KOPT-K1 (cell line): ENCODE results near the gene MTRF1.

Experiments
- H3K27ac ChIP-seq: fragments of 200-600 bp; sonication (generic); 2 replicates; pipeline ENCODE4 v1.5.1; 2016; ENCODE audit warnings: antibody characterized with exemption, mild to moderate bottlenecking, low read depth, low read length; ENCODE audit not compliant: poor library complexity, severe bottlenecking
- H3K36me3 ChIP-seq: fragments of 200-600 bp; sonication (generic); 2 replicates; pipeline ENCODE4 v1.5.1; 2017; ENCODE audit warnings: antibody characterized with exemption, mild to moderate bottlenecking, low read length, moderate library complexity; ENCODE audit not compliant: insufficient read depth
- H3K9me3 ChIP-seq: fragments of 200-600 bp; sonication (generic); 2 replicates; pipeline ENCODE4 v1.5.1; 2017; ENCODE audit warnings: antibody characterized with exemption, low read length, mild to moderate bottlenecking; ENCODE audit not compliant: insufficient read depth, poor library complexity, severe bottlenecking

MTRF1 gene

DNA sequence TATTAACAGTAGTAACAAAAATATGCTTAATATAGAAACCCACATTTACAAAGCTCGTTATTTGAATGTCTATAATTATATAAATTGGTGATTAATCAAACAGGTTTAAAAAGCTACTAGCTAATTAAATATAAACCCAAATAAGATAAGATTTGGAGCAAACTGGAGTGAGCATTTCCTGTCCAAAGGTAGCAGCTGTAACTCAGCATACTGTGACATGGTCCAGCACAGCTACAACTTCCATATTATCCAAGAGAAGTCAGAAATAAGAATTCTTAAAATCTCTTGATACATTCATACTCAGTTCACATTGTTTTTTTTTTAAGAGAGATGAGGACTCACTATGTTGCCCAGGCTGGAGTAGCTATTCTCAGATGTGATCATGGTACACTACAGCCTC, 8.5 kb downstream of the MTRF1 start:
- Histone ChIP-seq H3K36me3 (peaks cover 94% of the 10 kb centered on the region), H3K9me3 (no peaks in the 10 kb centered on the region), H3K27ac (no peak overlapping the region)

- Histone ChIP-seq H3K9me3 (no peaks in the 10 kb centered on the region), H3K27ac (no peak overlapping the region), H3K36me3 (peaks cover 80% of the 10 kb centered on the region)
These were observed 12.4 kb downstream of the MTRF1 start for GRCh38 chr13:41250993-41251392.

DNA sequence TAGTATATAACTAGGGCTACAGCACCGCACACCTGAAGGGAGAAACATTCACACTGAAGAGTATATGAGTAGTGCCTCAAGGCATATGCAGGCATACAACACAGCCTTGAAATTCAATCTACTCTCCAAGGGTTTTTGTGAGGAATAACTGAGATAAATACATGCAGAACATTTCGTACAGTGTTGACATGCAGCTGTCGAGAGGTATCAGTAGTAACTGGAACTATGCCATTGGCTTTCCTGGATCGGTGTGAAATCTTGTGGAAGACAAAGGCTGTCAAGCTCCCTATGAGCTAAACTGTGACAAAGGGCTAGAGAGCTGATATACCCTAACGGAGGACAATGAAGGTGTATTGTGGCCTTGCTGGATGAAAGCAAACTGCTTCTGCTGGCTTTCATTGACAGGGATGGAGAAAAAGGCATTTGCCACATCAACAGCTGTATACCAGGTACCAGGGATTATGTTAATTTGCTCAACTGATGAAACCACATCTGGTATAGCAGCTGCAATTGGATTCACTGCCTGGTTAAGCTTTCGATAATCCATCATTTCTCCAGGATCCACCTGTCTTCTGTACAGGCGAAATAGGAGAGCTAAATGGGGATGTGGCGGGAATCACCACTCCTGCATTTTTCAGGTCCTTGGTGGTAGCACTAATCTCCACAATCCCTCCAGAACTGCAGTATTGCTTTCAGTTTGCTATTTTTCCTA, 16.3 kb downstream of the MTRF1 start:
- H3K36me3 ChIP-seq = peaks cover 45% of the 10 kb centered on the region
- no peaks in the 10 kb centered on the region for H3K9me3 ChIP-seq
- no peak overlapping the region for H3K27ac ChIP-seq

GRCh38 chr13:41244556-41244955, 18.8 kb downstream of the MTRF1 start:
- H3K27ac ChIP-seq = no peak overlapping the region
- H3K36me3 ChIP-seq = peaks cover 34% of the 10 kb centered on the region
- H3K9me3 ChIP-seq = no peaks in the 10 kb centered on the region

GRCh38 chr13:41241626-41242025, 21.8 kb downstream of the MTRF1 start:
- H3K9me3 ChIP-seq = no peaks in the 10 kb centered on the region
- H3K36me3 ChIP-seq = peaks cover 33% of the 10 kb centered on the region
- no peak overlapping the region for H3K27ac ChIP-seq

- H3K9me3 ChIP-seq = no peaks in the 10 kb centered on the region
- H3K36me3 ChIP-seq = peaks cover 47% of the 10 kb centered on the region
- H3K27ac ChIP-seq = no peak overlapping the region
These were observed 27.0 kb downstream of the MTRF1 start for GRCh38 chr13:41236369-41236768.

DNA sequence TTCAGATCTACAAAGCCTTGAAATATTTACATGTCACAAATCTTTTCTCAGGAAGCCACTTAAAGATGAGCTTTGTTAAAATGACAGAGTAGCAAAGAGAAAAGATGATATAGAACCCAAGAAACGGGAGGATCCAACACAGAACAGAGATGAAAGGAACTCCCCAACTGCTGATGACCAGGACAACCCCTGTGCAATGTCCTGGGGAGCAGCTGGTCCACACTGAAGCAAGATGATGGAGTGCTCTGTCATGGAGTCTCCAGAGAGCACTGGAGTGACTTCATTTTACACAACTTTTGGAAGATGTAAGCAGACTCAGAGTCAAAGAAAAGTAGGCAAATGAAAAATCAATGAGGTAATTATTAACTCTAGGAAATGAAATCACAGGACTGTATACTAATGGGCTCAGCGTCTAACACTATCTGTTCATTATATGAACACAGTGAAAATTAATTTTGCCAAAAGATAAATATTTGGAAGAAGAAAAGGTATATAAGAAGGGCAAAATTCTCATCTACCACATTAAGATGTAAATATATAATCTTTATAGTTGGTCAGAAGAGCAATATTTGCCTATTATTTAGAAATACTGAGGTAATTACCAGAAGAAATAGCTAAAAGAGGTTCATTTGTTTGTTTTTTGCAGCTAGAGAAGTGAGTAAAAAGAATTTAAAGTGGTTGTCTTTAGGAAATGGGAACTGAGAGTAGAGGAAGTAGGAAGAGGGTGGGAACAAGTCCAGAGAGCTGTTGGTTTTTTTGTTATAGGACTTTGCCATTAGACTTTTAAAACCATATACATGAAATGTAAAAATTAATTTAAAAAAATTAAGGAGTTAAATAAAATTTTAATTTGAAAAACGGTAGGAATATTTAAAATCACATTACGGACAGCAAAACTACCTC, 30.5 kb downstream of the MTRF1 start:
- Histone ChIP-seq H3K36me3 (peaks cover 36% of the 10 kb centered on the region), H3K9me3 (no peaks in the 10 kb centered on the region), H3K27ac (no peak overlapping the region)

- H3K27ac ChIP-seq = no peak overlapping the region
- no peaks in the 10 kb centered on the region for H3K9me3 ChIP-seq
- H3K36me3 ChIP-seq = peaks cover 35% of the 10 kb centered on the region
These were observed 31.6 kb downstream of the MTRF1 start for GRCh38 chr13:41231786-41232185.

GRCh38 chr13:41231025-41231677, 32.2 kb downstream of the MTRF1 start:
- H3K27ac ChIP-seq = no peak overlapping the region
- H3K36me3 ChIP-seq = peaks cover 29% of the 10 kb centered on the region
- no peaks in the 10 kb centered on the region for H3K9me3 ChIP-seq

DNA sequence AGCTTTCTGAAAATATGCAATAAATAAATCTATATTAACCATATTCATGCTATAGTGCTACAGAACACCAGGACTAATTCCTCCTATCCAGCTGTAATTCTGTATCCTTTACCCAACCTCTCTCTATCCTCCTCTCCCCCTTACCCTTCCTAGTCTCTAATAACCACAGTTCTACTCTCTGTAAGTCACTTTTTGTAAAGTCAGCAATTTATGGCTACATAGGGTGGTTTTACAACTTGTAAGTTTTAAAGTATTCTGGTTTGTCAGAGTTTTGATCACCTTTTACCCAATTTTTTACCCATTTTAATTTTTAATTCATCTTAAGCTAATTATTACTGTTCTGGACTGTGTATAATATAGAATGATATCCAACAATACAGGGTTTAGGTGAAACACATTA, 34.0 kb downstream of the MTRF1 start:
- H3K9me3 ChIP-seq = no peaks in the 10 kb centered on the region
- peaks cover 30% of the 10 kb centered on the region for H3K36me3 ChIP-seq
- no peak overlapping the region for H3K27ac ChIP-seq

- no peaks in the 10 kb centered on the region for H3K9me3 ChIP-seq
- peaks cover 35% of the 10 kb centered on the region for H3K36me3 ChIP-seq
- H3K27ac ChIP-seq = no peak overlapping the region
These were observed 39.0 kb downstream of the MTRF1 start for GRCh38 chr13:41224113-41225110.

DNA sequence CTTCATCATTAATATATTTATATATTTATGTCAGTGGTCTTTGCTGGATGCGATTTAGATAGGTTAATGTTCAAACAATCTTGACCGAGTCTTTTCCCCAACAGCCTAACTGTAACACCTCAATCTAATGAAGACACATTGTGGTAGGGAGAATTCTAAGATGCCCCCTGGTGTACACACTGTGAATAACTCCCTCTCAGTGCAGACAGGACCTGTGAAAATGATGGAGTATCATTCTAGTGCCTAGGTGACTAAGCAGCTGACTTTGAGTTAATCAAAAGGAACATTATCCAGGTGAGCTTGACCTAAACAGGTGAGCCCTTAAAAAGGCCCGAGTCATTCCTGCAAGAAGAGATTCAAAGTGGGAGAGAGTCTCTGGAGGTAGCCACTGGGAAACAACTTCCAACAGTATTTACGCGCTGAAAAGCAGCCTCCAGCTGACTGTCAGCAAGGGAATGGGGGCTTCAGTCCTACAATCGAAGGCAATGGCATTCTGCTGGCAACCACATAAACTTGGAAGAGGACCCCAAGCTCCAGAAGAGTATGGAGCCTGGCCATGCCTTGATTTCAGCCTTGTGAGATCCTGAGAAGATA, 41.0 kb downstream of the MTRF1 start:
- Histone ChIP-seq H3K9me3 (no peaks in the 10 kb centered on the region), H3K27ac (no peak overlapping the region), H3K36me3 (peaks cover 26% of the 10 kb centered on the region)

- no peak overlapping the region for H3K27ac ChIP-seq
- peaks cover 26% of the 10 kb centered on the region for H3K36me3 ChIP-seq
These were observed 43.0 kb downstream of the MTRF1 start for GRCh38 chr13:41220401-41220800.

GRCh38 chr13:41216160-41216559, 47.2 kb downstream of the MTRF1 start:
- H3K9me3 ChIP-seq = peaks cover 6% of the 10 kb centered on the region
- no peak overlapping the region for H3K27ac ChIP-seq
- peaks cover 6% of the 10 kb centered on the region for H3K36me3 ChIP-seq

More at GRCh38 chr13:41220401-41220800, 43.0 kb downstream of the MTRF1 start:
- no peaks in the 10 kb centered on the region for H3K9me3 ChIP-seq
